RKO (cell line): Measurements from ENCODE around the gene ANO2.

Experiments
- DNase-seq: peaks from one replicate; pipeline ENCODE4 v3.0.0-alpha.2; 2016; ENCODE audit warnings: low spot score

The ANO2 gene

DNA sequence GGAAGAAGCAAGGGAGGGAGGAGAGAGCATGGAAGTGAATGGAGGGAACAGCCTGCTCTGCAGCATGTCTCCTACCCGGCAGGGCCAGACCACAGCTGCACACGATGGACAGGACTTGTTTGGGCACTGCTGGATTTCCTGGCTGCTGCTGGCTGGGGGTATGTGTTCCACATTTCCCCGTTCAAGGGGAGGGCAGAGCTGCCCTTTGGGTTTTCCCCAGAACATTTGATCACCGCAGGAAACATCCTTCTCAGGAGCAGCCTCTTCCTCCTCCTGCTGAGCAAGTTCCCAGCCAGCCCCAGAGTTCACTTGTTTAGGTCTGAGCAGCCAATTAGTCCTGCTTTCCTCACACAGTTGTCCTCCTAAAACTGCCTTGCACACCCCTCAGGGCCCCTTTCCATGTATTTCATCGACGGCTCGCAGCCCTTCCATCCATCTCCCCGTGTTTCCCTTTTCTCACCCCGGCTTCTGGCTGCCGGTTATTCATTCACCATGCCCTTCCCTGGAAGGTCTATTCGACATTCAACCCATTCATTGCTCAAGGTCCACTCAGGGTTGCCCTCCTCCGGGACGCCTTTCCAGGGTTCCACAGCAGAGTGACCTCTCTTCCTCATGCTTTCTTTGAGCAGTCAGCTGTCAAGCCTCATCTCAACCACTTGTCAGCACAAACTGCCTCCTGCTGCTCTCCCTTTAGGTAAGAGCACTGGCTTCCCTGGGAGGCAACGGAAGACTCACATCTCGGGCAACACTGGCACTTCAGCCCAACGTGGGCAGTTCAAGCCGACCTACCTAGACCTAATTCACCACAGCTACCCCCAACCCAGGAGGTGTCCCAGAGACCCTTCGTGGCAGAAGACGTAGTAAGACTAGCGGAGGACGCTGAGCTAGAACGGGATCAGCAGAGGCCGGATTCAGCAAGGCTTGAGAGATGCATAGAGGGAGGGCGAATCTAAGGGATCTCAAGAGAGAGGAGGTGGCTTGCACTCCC is 20.1 kb upstream of the ANO2 start:
- DNase-seq, result no peak

- no peak for DNase-seq
These were observed 18.5 kb upstream of the ANO2 start for GRCh38 chr12:5963515-5963914.

DNA sequence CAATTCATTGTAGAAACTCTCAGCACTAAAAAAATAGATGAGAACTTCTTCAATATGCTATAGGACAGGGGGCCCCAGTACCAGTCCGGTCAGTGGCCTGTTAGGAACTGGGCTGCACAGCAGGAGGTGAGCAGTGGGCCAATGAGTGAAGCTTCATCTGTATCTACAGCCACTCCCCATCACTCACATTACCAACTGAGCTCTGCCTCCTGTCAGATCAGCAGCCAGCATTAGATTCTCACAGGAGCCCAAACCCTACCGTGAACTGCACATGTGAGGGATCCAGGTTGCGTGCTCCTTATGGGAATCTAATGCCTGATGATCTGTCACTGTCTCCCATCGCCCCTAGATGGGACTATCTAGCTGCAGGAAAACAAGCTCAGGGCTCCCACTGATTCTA is 15.7 kb upstream of the ANO2 start:
- DNase-seq, result no peak

- DNase-seq, result no peak
These were observed 11.9 kb upstream of the ANO2 start for GRCh38 chr12:5956987-5957386.

- no peak for DNase-seq
These were observed 9.6 kb upstream of the ANO2 start for GRCh38 chr12:5954661-5955060.

GRCh38 chr12:5953835-5954586 is 9.0 kb upstream of the ANO2 start:
- DNase-seq, result no peak

DNA sequence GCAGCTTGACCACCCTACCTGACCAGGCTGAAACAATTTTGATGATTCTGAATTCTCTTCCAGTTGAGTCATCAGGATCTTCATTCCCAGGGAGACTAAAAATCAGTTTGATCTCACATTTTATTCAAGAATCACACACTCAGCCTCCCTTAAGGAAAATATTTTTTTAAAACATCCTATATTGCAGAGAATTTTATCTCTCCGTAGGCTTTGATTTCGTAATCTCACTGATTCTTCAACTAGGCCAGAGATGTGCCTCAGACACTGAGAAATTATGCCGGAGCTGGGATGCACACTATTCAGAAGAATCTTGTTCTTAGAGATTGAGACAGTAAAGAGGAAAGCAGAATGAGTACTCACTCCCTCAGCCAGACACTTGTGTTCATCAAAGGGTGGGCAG is 7.0 kb upstream of the ANO2 start:
- DNase-seq, result no peak

DNA sequence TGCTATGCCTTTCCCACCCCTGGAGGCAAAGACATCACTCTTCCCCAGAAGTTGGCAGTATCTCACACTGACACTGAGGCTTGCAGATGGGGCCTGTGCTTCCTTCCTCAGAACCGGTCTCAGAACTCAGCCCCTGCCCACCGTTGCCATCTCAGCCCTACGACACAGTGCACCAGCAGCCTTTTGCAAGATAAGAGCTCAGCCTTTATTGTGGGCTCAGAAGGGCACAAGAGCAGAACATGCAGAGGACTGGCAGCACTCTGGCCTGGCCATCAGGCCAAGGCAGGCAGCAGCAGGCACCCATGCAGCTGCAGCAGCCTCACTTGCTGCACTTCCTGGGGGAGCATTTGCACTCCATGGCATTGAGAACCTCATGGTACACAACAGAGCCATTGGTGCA is 3.6 kb upstream of the ANO2 start:
- DNase-seq, result no peak

DNA sequence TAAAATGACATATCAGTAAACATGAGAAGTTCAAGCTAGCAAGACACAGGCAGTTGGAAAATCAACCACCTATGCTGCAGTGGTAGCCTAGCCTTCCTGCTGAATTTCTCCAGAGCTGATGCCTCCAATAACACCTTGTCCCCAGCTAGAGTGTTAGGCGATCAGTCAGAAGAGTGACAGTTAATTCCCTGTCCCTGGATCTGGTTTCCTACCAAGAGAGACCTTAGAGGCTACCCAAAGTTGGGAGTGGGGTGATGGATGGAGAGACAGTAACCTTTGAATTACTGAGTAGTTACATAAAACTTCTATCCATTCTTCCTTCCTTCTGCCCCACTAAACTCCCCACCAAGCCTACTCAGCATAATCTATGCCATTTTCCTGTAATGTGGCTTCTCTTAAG is 1.9 kb upstream of the ANO2 start:
- DNase-seq, result no peak

- no peak for DNase-seq
These were observed 1.3 kb upstream of the ANO2 start for GRCh38 chr12:5946388-5946787.

GRCh38 chr12:5944688-5945070 is 380 bp downstream of the ANO2 start:
- DNase-seq, result no peak

DNA sequence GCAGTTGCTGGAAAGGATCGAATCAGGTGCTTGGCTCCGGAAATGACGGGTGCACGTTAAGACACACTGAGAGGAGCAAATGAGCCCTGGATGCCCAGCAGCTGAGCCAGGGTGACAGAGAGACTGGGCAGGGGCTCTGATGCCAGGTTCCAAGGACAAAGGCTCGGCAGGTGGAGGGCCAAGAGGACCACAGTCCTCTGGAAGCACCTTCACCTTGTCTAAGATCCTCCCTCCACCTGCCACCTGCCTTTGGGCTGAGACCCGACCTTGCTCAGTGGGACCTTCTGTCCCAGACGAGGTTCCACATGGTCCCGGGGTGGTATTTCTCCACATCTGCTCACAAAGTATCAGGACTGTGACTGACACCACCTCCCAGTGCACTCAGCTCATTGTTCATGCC is 1.0 kb downstream of the ANO2 start:
- no peak for DNase-seq

DNA sequence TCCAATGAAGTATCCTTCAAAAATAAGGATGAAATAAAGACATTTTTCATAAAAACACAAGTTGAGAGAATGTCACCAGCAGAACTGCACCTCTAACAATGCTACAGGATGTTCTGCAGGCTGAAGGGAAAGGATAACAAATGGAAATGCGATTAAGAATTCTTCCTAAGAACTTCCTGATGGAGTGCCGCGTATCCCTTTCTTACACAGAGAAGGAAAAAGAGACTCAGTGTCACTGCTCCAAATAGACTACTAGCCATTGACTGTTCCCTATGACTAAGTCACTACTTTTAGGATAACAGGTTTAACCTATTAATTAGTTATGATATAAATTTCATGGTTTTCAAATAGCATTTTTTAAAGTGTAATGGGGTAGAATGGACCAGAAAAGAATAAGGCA is 3.2 kb downstream of the ANO2 start:
- no peak for DNase-seq

- DNase-seq, result no peak
These were observed 17.1 kb downstream of the ANO2 start for GRCh38 chr12:5927732-5928516.

GRCh38 chr12:5925646-5926045 is 19.4 kb downstream of the ANO2 start:
- no peak for DNase-seq

DNA sequence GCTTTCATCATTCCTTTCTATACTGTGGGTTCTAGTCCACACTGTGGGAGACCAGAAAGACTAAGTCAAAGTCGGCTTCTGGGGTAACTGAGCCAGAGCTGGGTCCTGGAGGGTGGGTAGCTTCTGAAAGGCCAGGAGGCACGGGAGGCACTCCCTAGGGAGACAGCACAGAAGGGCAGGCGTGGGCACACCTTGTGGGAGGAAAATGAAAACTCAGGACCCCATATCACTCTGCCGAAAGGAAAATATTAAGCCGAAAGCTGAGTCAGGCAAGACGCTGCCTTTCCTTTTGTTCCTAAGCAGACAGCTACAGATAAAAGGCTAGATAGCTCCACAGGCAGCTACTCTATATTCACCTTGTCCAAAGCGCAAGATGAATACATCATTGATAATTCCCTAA is 20.7 kb downstream of the ANO2 start:
- DNase-seq, result no peak

DNA sequence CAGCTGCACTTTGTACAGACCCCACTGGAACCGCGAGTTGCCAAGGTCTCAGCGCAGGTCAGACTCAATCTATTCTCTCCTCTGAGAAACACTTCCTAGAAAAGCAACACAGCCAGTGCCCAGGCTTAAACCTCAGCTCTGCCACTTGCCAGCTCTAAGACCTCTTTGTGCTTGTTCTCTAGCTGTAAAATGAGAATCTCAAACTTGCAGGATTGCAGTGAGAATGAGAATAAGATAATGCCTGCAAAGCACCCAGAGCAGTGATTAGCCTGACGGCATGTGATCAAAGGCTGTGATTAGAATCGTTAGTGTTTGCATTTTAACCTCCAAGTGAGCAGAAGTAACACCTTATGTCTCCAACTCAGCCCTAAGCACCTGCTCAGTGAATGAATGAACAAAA is 21.3 kb downstream of the ANO2 start:
- no peak for DNase-seq

GRCh38 chr12:5923043-5923605 is 21.9 kb downstream of the ANO2 start:
- DNase-seq, result no peak

GRCh38 chr12:5921966-5922899 is 22.8 kb downstream of the ANO2 start:
- DNase-seq, result no peak

DNA sequence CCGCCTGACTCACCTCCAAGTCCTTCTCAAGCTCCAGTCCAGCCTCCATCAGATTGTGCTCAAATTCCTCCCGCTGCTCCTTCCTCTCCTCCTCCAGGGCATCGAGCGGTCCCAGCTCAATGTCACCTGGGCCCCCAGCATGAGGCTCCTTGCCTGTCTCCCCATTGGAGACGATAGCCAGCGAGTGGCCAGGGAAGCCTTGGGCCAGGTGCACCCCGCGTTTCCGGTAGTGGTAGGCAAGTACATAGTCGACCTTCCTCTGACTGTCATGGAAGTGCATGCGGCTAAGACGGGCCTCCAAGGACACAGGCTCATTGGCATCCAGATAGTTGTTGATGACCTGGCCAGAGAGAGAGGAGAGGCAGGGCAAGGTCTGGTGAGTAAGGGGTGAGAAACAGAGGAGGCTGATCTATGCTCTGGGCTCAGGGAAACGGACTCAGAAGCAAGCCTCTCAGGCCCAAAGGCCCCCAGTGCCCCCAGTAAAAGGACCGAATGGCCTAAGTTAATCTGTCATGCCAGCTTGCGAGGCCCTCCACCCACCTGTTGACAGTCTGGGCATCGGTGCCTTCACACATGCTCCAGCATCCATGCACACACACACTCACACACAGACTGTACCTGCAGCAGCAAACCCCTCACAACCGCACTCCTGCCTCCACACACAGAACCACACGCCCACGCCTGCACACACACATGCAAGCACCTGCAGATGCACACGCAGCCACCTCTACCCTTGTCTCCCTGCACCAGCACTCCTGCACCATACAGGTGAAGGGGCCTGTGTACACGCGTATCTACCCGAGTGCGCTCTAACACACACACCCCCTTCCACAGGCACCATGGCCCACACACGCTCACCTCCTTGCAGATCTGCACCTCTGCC is 23.8 kb downstream of the ANO2 start:
- no peak for DNase-seq
